HEK293T (cell line): ENCODE measurements around the gene TRABD2A.

Source experiments
- ARNT ChIP-seq: fragments of 450-650 bp; IDR thresholded peaks from 2 replicates; pipeline ENCODE4 v1.6.1; 2017; ENCODE audit warnings: mild to moderate bottlenecking
- BHLHE40 ChIP-seq: fragments of 450-650 bp; IDR thresholded peaks from 2 replicates; pipeline ENCODE4 v1.6.1; 2016; ENCODE audit warnings: mild to moderate bottlenecking, moderate library complexity, borderline replicate concordance
- ELF4 ChIP-seq: fragments of 450-650 bp; IDR thresholded peaks from 2 replicates; pipeline ENCODE4 v1.6.1; 2017; ENCODE audit warnings: antibody characterized with exemption
- FOXA1 ChIP-seq: fragments of 450-650 bp; IDR thresholded peaks from 2 replicates; pipeline ENCODE4 v1.6.1; 2016; ENCODE audit warnings: mild to moderate bottlenecking
- FOXK2 ChIP-seq: fragments of 450-650 bp; IDR thresholded peaks from 2 replicates; pipeline ENCODE4 v1.6.1; 2016; ENCODE audit warnings: mild to moderate bottlenecking
- FOXM1 ChIP-seq: fragments of 450-650 bp; IDR thresholded peaks from 2 replicates; pipeline ENCODE4 v1.6.1; 2017; ENCODE audit warnings: mild to moderate bottlenecking, borderline replicate concordance
- L3MBTL2 ChIP-seq: fragments of 450-650 bp; conservative IDR thresholded peaks from 2 replicates; pipeline ENCODE4 v1.6.1; 2016; ENCODE audit warnings: mild to moderate bottlenecking
- SP1 ChIP-seq: fragments of 450-650 bp; IDR thresholded peaks from 2 replicates; pipeline ENCODE4 v1.6.1; 2017
- SUZ12 ChIP-seq: fragments of 450-650 bp; IDR thresholded peaks from 2 replicates; pipeline ENCODE4 v1.6.1; 2016; ENCODE audit warnings: mild to moderate bottlenecking
- TARDBP ChIP-seq: fragments of 450-650 bp; IDR thresholded peaks from 2 replicates; pipeline ENCODE4 v1.6.1; 2016
- ZNF384 ChIP-seq: fragments of 450-650 bp; IDR thresholded peaks from 2 replicates; pipeline ENCODE4 v1.6.1; 2016

- TF ChIP-seq FOXM1 (no peak), BHLHE40 (no peak), FOXK2 (no peak), TARDBP (no peak), SUZ12 (no peak), ZNF384 (no peak), SP1 (no peak), FOXA1 (no peak), L3MBTL2 (no peak), ELF4 (no peak), ARNT (no peak)
These were observed 18.7 kb upstream of the TRABD2A start for GRCh38 chr2:84899304-84900204.
